GM12874 (cell line): ENCODE results near the gene OPN1MW3.

Experiments
- CTCF ChIP-seq: IDR thresholded peaks from 2 replicates; pipeline ENCODE4 v1.5.1; 2011; ENCODE audit warnings: low read depth, mild to moderate bottlenecking, control low read depth, low read length, moderate library complexity; ENCODE audit not compliant: insufficient read depth

The OPN1MW3 gene

GRCh38 chrX:154303476-154303875 is 46.1 kb downstream of the OPN1MW3 start:
- no peak for TF ChIP-seq CTCF

DNA sequence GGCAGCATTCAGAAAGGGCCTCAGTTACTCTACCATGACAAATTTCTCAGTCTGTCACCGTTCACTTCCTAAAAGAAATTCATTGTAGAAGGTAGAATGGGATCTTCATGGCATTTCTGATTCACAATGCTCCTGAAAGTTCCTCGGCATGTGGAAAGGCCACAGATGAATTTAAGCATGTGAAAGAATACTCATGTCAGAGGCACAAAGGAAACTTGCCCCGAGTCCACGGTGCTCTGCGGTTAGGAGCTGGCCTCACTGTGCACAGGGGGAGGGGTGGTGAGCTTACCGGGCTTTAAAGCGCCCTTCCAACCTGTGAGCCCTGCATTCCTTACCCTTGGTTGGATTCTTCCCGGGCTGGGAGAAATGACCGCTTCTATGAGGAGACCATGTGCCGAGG is 47.5 kb downstream of the OPN1MW3 start:
- no peak for TF ChIP-seq CTCF

GRCh38 chrX:154305541-154306205 is 48.3 kb downstream of the OPN1MW3 start:
- no peak for TF ChIP-seq CTCF

GRCh38 chrX:154307202-154307601 is 49.8 kb downstream of the OPN1MW3 start:
- TF ChIP-seq CTCF = no peak

GRCh38 chrX:154308108-154308946 is 50.9 kb downstream of the OPN1MW3 start:
- TF ChIP-seq CTCF = peak; percentile 71

DNA sequence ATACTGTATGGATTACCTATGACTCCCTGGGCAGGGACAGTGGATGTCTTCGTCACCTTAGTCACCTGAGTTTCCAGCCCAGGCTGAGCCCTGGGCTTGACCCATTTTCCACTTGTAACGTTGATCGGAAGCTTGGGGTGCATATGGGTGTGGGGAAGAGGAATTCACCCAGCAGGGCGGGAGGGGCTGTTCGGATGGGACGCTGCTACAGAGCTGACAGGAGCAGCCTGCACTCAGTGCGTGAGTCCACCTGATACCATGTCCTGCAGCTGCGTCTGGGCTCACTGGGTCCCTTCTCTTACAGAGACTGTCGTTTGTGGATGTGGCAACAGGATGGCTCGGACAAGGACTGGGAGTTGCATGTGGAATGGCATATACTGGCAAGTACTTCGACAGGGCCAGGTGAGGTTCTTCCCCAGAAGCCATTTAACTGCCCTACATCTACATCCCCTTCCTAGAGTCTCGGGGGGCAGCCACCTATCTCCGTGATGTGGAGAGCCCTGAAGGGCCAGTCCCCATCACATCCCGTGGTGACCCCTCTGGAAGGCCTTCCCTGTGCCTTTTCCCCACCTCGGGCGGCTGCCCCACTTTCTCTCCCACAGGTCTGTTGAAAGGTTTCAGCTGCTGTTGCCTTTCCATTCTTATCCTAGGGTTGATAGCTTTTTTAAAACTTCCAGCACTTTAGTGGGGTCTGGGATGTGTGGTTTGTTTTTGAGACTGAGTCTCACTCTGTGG is 51.8 kb downstream of the OPN1MW3 start:
- TF ChIP-seq CTCF = no peak
